ENCODE results near the gene CLCF1.

The CLCF1 gene

GRCh38 chr11:67374571-67375281, 1.3 kb upstream of the CLCF1 start:
- no peak for DNase-seq

GRCh38 chr11:67373648-67374570, 511 bp upstream of the CLCF1 start:
- no peak for DNase-seq

GRCh38 chr11:67372321-67372992, 941 bp downstream of the CLCF1 start:
- DNase-seq, result no peak

- DNase-seq, result no peak
Observed at GRCh38 chr11:67371911-67372320, 1.5 kb downstream of the CLCF1 start.

- DNase-seq, result no peak
Observed at GRCh38 chr11:67371189-67371910, 2.0 kb downstream of the CLCF1 start.

GRCh38 chr11:67370351-67371076, 2.9 kb downstream of the CLCF1 start:
- no peak for DNase-seq

- DNase-seq, result no peak
Observed at GRCh38 chr11:67369801-67370284, 3.6 kb downstream of the CLCF1 start.

- DNase-seq, result no peak
Observed at GRCh38 chr11:67369275-67369674, 4.1 kb downstream of the CLCF1 start.

- no peak for DNase-seq
Observed at GRCh38 chr11:67368621-67369020, 4.8 kb downstream of the CLCF1 start.

- no peak for DNase-seq
Observed at GRCh38 chr11:67367761-67368227, 5.6 kb downstream of the CLCF1 start.

GRCh38 chr11:67366961-67367760, 6.2 kb downstream of the CLCF1 start:
- DNase-seq, result no peak

GRCh38 chr11:67366546-67366945, 6.9 kb downstream of the CLCF1 start:
- no peak for DNase-seq

- no peak for DNase-seq
Observed at GRCh38 chr11:67365736-67366444, 7.5 kb downstream of the CLCF1 start.

- no peak for DNase-seq
Observed at GRCh38 chr11:67364783-67365722, 8.3 kb downstream of the CLCF1 start.

GRCh38 chr11:67364169-67364568, 9.2 kb downstream of the CLCF1 start:
- no peak for DNase-seq

GRCh38 chr11:67357831-67358670, 15.3 kb downstream of the CLCF1 start:
- no peak for DNase-seq

GRCh38 chr11:67356864-67357561, 16.4 kb downstream of the CLCF1 start:
- DNase-seq, result no peak

Data from SIG-M5 (cell line).